ENCODE results near the gene MAP3K19. TPM values are rescaled to one million over a fixed set of nuclear protein-coding genes. Genes with fewer than 3 reads are reported as not detected.
"Not testable (repeated sequence)": the region's sequence is repeated elsewhere in the genome, so short reads cannot be mapped to it uniquely, and the experiment has no call there.

Gene MAP3K19
- polyA plus RNA-seq, 1 donor (not counting 4 experiments of a cell fraction or from before 2014, with no cell fraction given) = not detected

- Histone ChIP-seq H3K79me2 (ENCODE audit: control insufficient read depth, insufficient read depth, low read length) (no peaks in the 10 kb centered on the region), H3K9me1 (ENCODE audit: control insufficient read depth, extremely low read depth, insufficient read depth, low read length) (no peaks in the 10 kb centered on the region), H4K20me1 (ENCODE audit: control insufficient read depth, extremely low read depth, insufficient read depth, low read length) (no peaks in the 10 kb centered on the region), H3K9me3 (ENCODE audit: control insufficient read depth, low read depth, low read length) (no peaks in the 10 kb centered on the region), H3K27me3 (ENCODE audit: control insufficient read depth, extremely low read depth, insufficient read depth, low read length) (peaks cover 3% of the 10 kb centered on the region), H3K27ac (ENCODE audit: control insufficient read depth, insufficient read depth, low read length) (no peak overlapping the region), H3K4me1 (ENCODE audit: control insufficient read depth, extremely low read depth, insufficient read depth, low read length) (no peaks in the 10 kb centered on the region), H3K4me3 (ENCODE audit: control insufficient read depth in 2 of 3, extremely low read depth in 1 of 3, insufficient read depth in 2 of 3, low read depth in 1 of 3, low read length in 3 of 3) (no peak overlapping the region), H3K4me2 (ENCODE audit: control insufficient read depth, extremely low read depth, insufficient read depth, low read depth, low read length) (no peak overlapping the region), H2AFZ (ENCODE audit: control insufficient read depth, low read length) (no peak overlapping the region), H3K9ac (ENCODE audit: control insufficient read depth, extremely low read depth, insufficient read depth, low read length) (no peak overlapping the region), H3K36me3 (ENCODE audit: control insufficient read depth in 2 of 2, extremely low read depth in 1 of 2, insufficient read depth in 2 of 2, low read length in 2 of 2) (no peaks in the 10 kb centered on the region)
- FAIRE-seq (no peak), DNase-seq (ENCODE audit: low read depth, low spot score) (no peak)
- no peak for TF ChIP-seq EZH2 (IDR thresholded peaks at IDR 0.05; ENCODE audit: low read length)
- TF ChIP-seq, protein P1, sequence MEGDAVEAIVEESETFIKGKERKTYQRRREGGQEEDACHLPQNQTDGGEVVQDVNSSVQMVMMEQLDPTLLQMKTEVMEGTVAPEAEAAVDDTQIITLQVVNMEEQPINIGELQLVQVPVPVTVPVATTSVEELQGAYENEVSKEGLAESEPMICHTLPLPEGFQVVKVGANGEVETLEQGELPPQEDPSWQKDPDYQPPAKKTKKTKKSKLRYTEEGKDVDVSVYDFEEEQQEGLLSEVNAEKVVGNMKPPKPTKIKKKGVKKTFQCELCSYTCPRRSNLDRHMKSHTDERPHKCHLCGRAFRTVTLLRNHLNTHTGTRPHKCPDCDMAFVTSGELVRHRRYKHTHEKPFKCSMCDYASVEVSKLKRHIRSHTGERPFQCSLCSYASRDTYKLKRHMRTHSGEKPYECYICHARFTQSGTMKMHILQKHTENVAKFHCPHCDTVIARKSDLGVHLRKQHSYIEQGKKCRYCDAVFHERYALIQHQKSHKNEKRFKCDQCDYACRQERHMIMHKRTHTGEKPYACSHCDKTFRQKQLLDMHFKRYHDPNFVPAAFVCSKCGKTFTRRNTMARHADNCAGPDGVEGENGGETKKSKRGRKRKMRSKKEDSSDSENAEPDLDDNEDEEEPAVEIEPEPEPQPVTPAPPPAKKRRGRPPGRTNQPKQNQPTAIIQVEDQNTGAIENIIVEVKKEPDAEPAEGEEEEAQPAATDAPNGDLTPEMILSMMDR (optimal IDR thresholded peaks at IDR 0.05 in 1 of 3, IDR thresholded peaks at IDR 0.05 in 1 of 3, conservative IDR thresholded peaks at IDR 0.05 in 1 of 3; ENCODE audit: extremely low read depth in 1 of 3, insufficient read depth in 2 of 3, low read length in 3 of 3) = peak; percentile 46 to 52 (median 50)
- dilution Hi-C loops (cut with MboI; ENCODE audit: extremely low pct_ligation_motif_present, low sequenced_read_pairs) = no loop called here
These were observed 3.9 kb downstream of the MAP3K19 start for GRCh38 chr2:135043345-135043744.

DNA sequence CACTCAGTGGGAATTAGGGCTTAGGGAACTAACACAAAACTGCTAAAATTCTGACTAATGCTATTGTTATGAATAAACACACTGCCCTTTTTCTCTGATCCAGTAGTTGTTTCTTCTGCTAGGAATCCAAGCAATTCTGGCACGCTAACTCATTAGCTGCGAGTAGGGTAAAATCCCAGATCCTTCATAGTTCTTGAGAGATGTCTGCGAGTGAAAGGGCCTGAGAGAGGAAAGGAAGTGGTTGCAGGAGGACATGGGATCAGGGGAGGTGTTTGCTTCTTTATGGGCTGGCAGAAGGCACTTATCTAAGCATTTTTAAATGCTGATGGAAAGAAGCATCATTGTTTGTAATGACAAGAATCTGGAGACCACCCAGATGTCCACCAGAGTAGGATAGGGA is 9.4 kb downstream of the MAP3K19 start:
- no peak for FAIRE-seq
- no peaks in the 10 kb centered on the region for H3K9me1 ChIP-seq (ENCODE audit: control insufficient read depth, extremely low read depth, insufficient read depth, low read length)
- no peaks in the 10 kb centered on the region for H3K9me3 ChIP-seq (ENCODE audit: control insufficient read depth, low read depth, low read length)
- no peaks in the 10 kb centered on the region for H3K4me1 ChIP-seq (ENCODE audit: control insufficient read depth, extremely low read depth, insufficient read depth, low read length)
- dilution Hi-C loops (cut with MboI; ENCODE audit: extremely low pct_ligation_motif_present, low sequenced_read_pairs) = no loop called here
- TF ChIP-seq EZH2 (IDR thresholded peaks at IDR 0.05; ENCODE audit: low read length) = no peak
- TF ChIP-seq, protein P1 (optimal IDR thresholded peaks at IDR 0.05 in 1 of 3, IDR thresholded peaks at IDR 0.05 in 1 of 3, conservative IDR thresholded peaks at IDR 0.05 in 1 of 3; ENCODE audit: extremely low read depth in 1 of 3, insufficient read depth in 2 of 3, low read length in 3 of 3) = no peak
- H3K9ac ChIP-seq (ENCODE audit: control insufficient read depth, extremely low read depth, insufficient read depth, low read length) = no peak overlapping the region
- no peak overlapping the region for H3K4me2 ChIP-seq (ENCODE audit: control insufficient read depth, extremely low read depth, insufficient read depth, low read depth, low read length)
- no peaks in the 10 kb centered on the region for H3K79me2 ChIP-seq (ENCODE audit: control insufficient read depth, insufficient read depth, low read length)
- H2AFZ ChIP-seq (ENCODE audit: control insufficient read depth, low read length) = no peak overlapping the region
- H3K27me3 ChIP-seq (ENCODE audit: control insufficient read depth, extremely low read depth, insufficient read depth, low read length) = no peaks in the 10 kb centered on the region
- DNase-seq (ENCODE audit: low read depth, low spot score) = no peak
- H4K20me1 ChIP-seq (ENCODE audit: control insufficient read depth, extremely low read depth, insufficient read depth, low read length) = no peaks in the 10 kb centered on the region
- no peak overlapping the region for H3K27ac ChIP-seq (ENCODE audit: control insufficient read depth, insufficient read depth, low read length)
- no peaks in the 10 kb centered on the region for H3K36me3 ChIP-seq (ENCODE audit: control insufficient read depth in 2 of 2, extremely low read depth in 1 of 2, insufficient read depth in 2 of 2, low read length in 2 of 2)
- H3K4me3 ChIP-seq (ENCODE audit: control insufficient read depth in 2 of 3, extremely low read depth in 1 of 3, insufficient read depth in 2 of 3, low read depth in 1 of 3, low read length in 3 of 3) = no peak overlapping the region

GRCh38 chr2:135033216-135033615 is 14.0 kb downstream of the MAP3K19 start:
- FAIRE-seq; H3K4me1 ChIP-seq (ENCODE audit: control insufficient read depth, extremely low read depth, insufficient read depth, low read length); H3K27me3 ChIP-seq (ENCODE audit: control insufficient read depth, extremely low read depth, insufficient read depth, low read length); H3K4me2 ChIP-seq (ENCODE audit: control insufficient read depth, extremely low read depth, insufficient read depth, low read depth, low read length); H3K9me1 ChIP-seq (ENCODE audit: control insufficient read depth, extremely low read depth, insufficient read depth, low read length); H2AFZ ChIP-seq (ENCODE audit: control insufficient read depth, low read length); H3K27ac ChIP-seq (ENCODE audit: control insufficient read depth, insufficient read depth, low read length); H4K20me1 ChIP-seq (ENCODE audit: control insufficient read depth, extremely low read depth, insufficient read depth, low read length); H3K36me3 ChIP-seq (ENCODE audit: control insufficient read depth in 2 of 2, extremely low read depth in 1 of 2, insufficient read depth in 2 of 2, low read length in 2 of 2); H3K4me3 ChIP-seq (ENCODE audit: control insufficient read depth in 2 of 3, extremely low read depth in 1 of 3, insufficient read depth in 2 of 3, low read depth in 1 of 3, low read length in 3 of 3); H3K9me3 ChIP-seq (ENCODE audit: control insufficient read depth, low read depth, low read length); H3K79me2 ChIP-seq (ENCODE audit: control insufficient read depth, insufficient read depth, low read length); H3K9ac ChIP-seq (ENCODE audit: control insufficient read depth, extremely low read depth, insufficient read depth, low read length); dilution Hi-C loops (cut with MboI; ENCODE audit: extremely low pct_ligation_motif_present, low sequenced_read_pairs); DNase-seq (ENCODE audit: low read depth, low spot score): not testable (repeated sequence)
